Gastrocnemius medialis (tissue), 4 donors: Measurements from ENCODE around the gene ZNF750.
"Not testable (repeated sequence)": the region's sequence is repeated elsewhere in the genome, so short reads cannot be mapped to it uniquely, and the experiment has no call there.

Source experiments
- POLR2A ChIP-seq, 2 donors: fragments of 450-650 bp; IDR thresholded peaks; one replicate each; pipeline ENCODE4 v1.6.1; 2017; ENCODE audit warnings: antibody characterized with exemption in 2 of 2, mild to moderate bottlenecking in 2 of 2, moderate library complexity in 2 of 2
- TF ChIP-seq, protein P1 (sequence below), 5 experiments: fragments of 450-650 bp in 3 of 5; fragments of 200-600 bp in 2 of 5; sonication (generic) in 2 of 5; IDR thresholded peaks in 4 of 5; conservative IDR thresholded peaks in 1 of 5; 1 replicate in 4 of 5; 2 replicates in 1 of 5; pipeline ENCODE4 v1.5.1; 2016 to 2019; ENCODE audit warnings: antibody characterized with exemption in 5 of 5, mild to moderate bottlenecking in 3 of 5, moderate library complexity in 3 of 5

DNA sequence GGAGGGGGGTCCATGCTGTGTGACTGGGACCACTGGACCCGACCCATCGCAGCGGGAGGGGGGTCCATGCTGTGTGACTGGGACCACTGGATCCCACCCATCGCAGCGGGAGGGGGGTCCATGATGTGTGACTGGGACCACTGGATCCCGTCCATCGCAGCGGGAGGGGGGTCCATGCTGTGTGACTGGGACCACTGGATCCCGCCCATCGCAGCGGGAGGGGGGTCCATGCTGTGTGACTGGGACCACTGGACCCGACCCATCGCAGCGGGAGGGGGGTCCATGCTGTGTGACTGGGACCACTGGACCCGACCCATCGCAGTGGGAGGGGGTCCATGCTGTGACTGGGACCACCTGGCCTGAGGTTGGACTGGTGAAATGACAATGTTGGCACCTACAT is 54.2 kb downstream of the ZNF750 start:
- TF ChIP-seq, protein P1, sequence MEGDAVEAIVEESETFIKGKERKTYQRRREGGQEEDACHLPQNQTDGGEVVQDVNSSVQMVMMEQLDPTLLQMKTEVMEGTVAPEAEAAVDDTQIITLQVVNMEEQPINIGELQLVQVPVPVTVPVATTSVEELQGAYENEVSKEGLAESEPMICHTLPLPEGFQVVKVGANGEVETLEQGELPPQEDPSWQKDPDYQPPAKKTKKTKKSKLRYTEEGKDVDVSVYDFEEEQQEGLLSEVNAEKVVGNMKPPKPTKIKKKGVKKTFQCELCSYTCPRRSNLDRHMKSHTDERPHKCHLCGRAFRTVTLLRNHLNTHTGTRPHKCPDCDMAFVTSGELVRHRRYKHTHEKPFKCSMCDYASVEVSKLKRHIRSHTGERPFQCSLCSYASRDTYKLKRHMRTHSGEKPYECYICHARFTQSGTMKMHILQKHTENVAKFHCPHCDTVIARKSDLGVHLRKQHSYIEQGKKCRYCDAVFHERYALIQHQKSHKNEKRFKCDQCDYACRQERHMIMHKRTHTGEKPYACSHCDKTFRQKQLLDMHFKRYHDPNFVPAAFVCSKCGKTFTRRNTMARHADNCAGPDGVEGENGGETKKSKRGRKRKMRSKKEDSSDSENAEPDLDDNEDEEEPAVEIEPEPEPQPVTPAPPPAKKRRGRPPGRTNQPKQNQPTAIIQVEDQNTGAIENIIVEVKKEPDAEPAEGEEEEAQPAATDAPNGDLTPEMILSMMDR (IDR thresholded peaks at IDR 0.05 in 4 of 5, conservative IDR thresholded peaks at IDR 0.05 in 1 of 5), result not testable (repeated sequence)
- TF ChIP-seq POLR2A (IDR thresholded peaks at IDR 0.05), result not testable (repeated sequence)
